Motor neuron (in vitro differentiated cells): ENCODE results near the gene MGAT5B. TPM values are rescaled to one million over a fixed set of nuclear protein-coding genes. Genes with fewer than 3 reads are reported as not detected.

Experiments used
- ATAC-seq, 8 experiments: fragments of 200-7000 bp; cut with Tn5 transposase; replicated peaks in 6 of 8; 2 replicates each; pipeline ENCODE4 v1.8.0; 2021; ENCODE audit warnings: mild to moderate bottlenecking in 8 of 8, moderate library complexity in 8 of 8
- H3K27ac ChIP-seq, 2 donors: fragments of 250-450 bp; sonication (Bioruptor Pico); 2 replicates each; pipeline ENCODE4 v1.9.0; 2021; ENCODE audit warnings: antibody characterized with exemption in 2 of 2, mild to moderate bottlenecking in 2 of 2, moderate library complexity in 1 of 2
- H3K4me1 ChIP-seq, 2 donors: fragments of 250-450 bp; sonication (Bioruptor Pico); replicated peaks in 1 of 2; 2 replicates each; pipeline ENCODE4 v1.6.1; 2021; ENCODE audit warnings: antibody characterized with exemption in 2 of 2, mild to moderate bottlenecking in 2 of 2, moderate library complexity in 1 of 2
- H3K4me3 ChIP-seq, 5 donors: fragments of 250-450 bp; sonication (Bioruptor Pico); 2 replicates each; pipeline ENCODE4 v1.9.0; 2021; ENCODE audit warnings: antibody characterized with exemption in 5 of 5, mild to moderate bottlenecking in 5 of 5, moderate library complexity in 4 of 5
- WGBS, 10 experiments: fragments of 450-650 bp; shearing (Covaris generic); methylation state at CpG; one replicate each; pipeline ENCODE4 v1.0.0; 2022; 5-methylcytosine and 5-hydroxymethylcytosine counted together
- in situ Hi-C, 9 experiments: fragments of 400-800 bp; cut with MboI; loops; one replicate each; pipeline ENCODE4 v1.15.0; 2021; ENCODE audit warnings: low sequenced_read_pairs in 9 of 9, low pct_unique_long_range_greater_than_20kb in 2 of 9; ENCODE audit not compliant: unreplicated experiment in 9 of 9
- total RNA-seq, 8 experiments: library from RNA; unstranded; fragments of 300-600 nt; gene quantifications; 2 replicates each; pipeline versions ENCODE4 v1.2.3 to v1.2.4, GENCODE V29; 2022

Gene MGAT5B
- total RNA-seq, 8 experiments from 2014 or later, result 1.3 to 19.6 (median 10.0) TPM

GRCh38 chr17:76884995-76885893 is 17.0 kb downstream of the MGAT5B start:
- peak in 6 of 8 experiments; percentile 45 to 91 (median 90) for ATAC-seq
- Histone ChIP-seq H3K4me3 (no peak overlapping the region), H3K4me1 (peaks cover 58 to 61% of the 10 kb centered on the region in 2 donors), H3K27ac (peak overlapping the region; percentile 90 to 92)
- WGBS, 10 experiments, result 0 to 100% (median 42%) methylated on average over 1 to 6 of the region's 16 CpGs; no CpG with 5 or more reads in 2 of the 10 experiments
- in situ Hi-C loops, result no loop called here

DNA sequence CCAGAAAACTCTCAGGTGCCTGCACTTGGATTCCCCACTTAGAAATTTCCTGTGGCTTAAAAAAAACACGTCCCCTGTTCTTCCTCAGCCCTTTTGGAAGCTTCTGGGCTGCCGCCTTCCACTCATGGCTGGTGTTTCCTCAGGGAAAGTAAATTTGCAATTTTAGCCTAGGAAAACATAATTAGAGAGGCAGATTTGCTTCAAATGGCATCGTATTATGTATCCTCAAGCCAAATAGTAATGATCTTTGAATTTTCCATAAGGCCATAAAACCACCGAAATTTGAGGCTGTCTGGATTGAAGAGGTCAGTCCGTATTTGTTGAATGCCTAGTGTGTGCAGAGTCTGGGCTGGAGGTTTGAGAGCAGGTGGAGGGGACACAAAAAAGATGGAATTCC is 17.7 kb downstream of the MGAT5B start:
- no peak overlapping the region for H3K4me3 ChIP-seq
- peak overlapping the region; percentile 50 to 73 for H3K27ac ChIP-seq
- in situ Hi-C loops, result no loop called here
- 0 to 100% (median 58%) methylated on average over 2 to 5 of the region's 5 CpGs; no CpG with 5 or more reads in 1 of the 10 experiments for WGBS, 10 experiments
- ATAC-seq, result peak in 1 of 8 experiments; percentile 70
- H3K4me1 ChIP-seq, result peaks cover 52 to 57% of the 10 kb centered on the region in 2 donors

DNA sequence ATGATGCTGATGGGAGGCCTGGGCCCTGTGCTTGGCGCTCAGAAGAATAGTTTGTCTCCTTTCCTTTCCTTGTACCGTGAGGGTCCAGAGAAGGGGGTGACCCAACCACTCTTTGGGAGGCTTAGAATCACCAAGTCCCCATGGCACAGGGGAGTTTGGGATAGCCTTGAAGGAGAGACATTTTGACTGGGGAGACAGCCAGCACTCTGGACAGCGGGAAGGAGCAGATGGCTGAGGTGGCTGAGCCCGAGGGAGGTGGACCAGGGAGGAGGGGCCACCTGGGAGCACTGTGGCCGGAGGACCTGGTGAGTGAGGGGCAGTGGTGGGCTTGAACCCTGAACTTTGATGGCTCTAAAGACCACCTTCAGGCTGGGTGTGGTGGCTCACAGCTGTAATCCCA is 18.2 kb downstream of the MGAT5B start:
- peaks cover 48 to 52% of the 10 kb centered on the region in 2 donors for H3K4me1 ChIP-seq
- H3K4me3 ChIP-seq, result no peak overlapping the region
- in situ Hi-C loops, result no loop called here
- peak in 1 of 8 experiments; percentile 21 for ATAC-seq
- WGBS, 10 experiments, result 10 to 100% (median 87%) methylated on average over 1 to 3 of the region's 5 CpGs; no CpG with 5 or more reads in 4 of the 10 experiments
- H3K27ac ChIP-seq, result peak overlapping the region; percentile 50 to 73

DNA sequence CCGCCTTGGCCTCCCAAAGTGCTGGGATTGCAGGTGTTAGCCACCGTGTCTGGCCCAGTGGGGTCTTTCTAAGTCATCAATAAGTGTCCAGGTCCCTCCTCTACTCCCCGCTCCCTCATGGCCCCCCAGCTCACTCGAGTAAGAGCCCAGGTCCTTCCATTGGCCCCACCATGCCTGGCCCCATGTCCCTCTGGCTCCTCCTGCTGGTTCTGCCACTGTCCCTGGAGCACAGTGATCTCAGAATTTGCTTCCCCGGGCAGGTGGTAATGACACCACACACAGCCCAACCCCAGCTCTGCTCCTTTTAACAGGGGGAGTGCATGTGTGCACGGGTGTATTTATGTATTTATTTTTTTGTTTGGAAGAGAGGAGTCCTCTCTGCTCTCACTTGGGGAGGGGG is 19.6 kb downstream of the MGAT5B start:
- Histone ChIP-seq H3K27ac (peak overlapping the region in 1 of 2 donors; percentile 15), H3K4me3 (no peak overlapping the region), H3K4me1 (peaks cover 49 to 51% of the 10 kb centered on the region in 2 donors)
- no peak for ATAC-seq
- 67 to 78% (median 69%) methylated on average over 1 to 3 of the region's 6 CpGs; no CpG with 5 or more reads in 6 of the 10 experiments for WGBS, 10 experiments
- in situ Hi-C loops, result no loop called here

GRCh38 chr17:76888661-76889060 is 20.5 kb downstream of the MGAT5B start:
- WGBS, 10 experiments, result 0 to 58% (median 39%) methylated on average over 1 to 2 of the region's 14 CpGs; no CpG with 5 or more reads in 6 of the 10 experiments
- H3K27ac ChIP-seq, result peak overlapping the region; percentile 60 to 69
- in situ Hi-C loops, result no loop called here
- H3K4me3 ChIP-seq, result no peak overlapping the region
- ATAC-seq, result peak in 3 of 8 experiments; percentile 30 to 42 (median 40)
- H3K4me1 ChIP-seq, result peaks cover 51 to 58% of the 10 kb centered on the region in 2 donors

- ATAC-seq, result no peak
- Histone ChIP-seq H3K4me1 (peaks cover 51 to 61% of the 10 kb centered on the region in 2 donors), H3K27ac (peak overlapping the region; percentile 60 to 69), H3K4me3 (no peak overlapping the region)
- in situ Hi-C loops, result no loop called here
- WGBS, 10 experiments, result 100% methylated on average over 2 to 3 of the region's 5 CpGs; no CpG with 5 or more reads in 8 of the 10 experiments
Observed at GRCh38 chr17:76889323-76889722, 21.1 kb downstream of the MGAT5B start.

DNA sequence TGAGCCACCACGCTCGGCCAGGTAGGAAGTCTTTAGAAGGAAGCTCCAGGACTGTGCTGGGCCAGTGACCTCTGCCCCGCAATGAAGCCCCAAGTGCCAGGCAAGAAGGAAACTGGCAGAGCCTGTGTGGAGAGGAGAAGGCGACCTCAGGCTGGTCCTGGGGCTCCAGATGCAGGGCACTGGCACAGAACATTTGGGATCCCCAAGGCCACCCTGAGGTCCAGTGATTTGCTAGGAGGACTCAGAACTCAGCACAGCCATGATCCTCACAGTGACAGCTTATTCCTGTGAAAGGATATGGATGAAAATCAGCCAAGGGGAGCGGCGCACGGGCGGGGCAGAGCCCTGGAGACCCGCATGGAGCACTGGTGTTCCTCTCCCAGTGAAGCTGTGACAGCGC is 24.1 kb downstream of the MGAT5B start:
- in situ Hi-C loops, result no loop called here
- no peak overlapping the region for H3K27ac ChIP-seq
- H3K4me1 ChIP-seq, result peaks cover 27 to 40% of the 10 kb centered on the region in 2 donors
- ATAC-seq, result no peak
- no peak overlapping the region for H3K4me3 ChIP-seq
- WGBS, 10 experiments, result 67 to 100% (median 91%) methylated on average over 1 to 4 of the region's 10 CpGs; no CpG with 5 or more reads in 6 of the 10 experiments

- Histone ChIP-seq H3K4me1 (peaks cover 15 to 28% of the 10 kb centered on the region in 2 donors), H3K4me3 (no peak overlapping the region), H3K27ac (no peak overlapping the region)
- 52 to 100% (median 82%) methylated on average over 1 to 7 of the region's 13 CpGs; no CpG with 5 or more reads in 3 of the 10 experiments for WGBS, 10 experiments
- in situ Hi-C loops, result no loop called here
- ATAC-seq, result peak in 1 of 8 experiments; percentile 30
Observed at GRCh38 chr17:76893623-76894334, 25.6 kb downstream of the MGAT5B start.

GRCh38 chr17:76894842-76895241 is 26.6 kb downstream of the MGAT5B start:
- no peak for ATAC-seq
- 67 to 100% (median 93%) methylated on average over 1 to 11 of the region's 11 CpGs; no CpG with 5 or more reads in 1 of the 10 experiments for WGBS, 10 experiments
- Histone ChIP-seq H3K27ac (no peak overlapping the region), H3K4me3 (no peak overlapping the region), H3K4me1 (peaks cover 4 to 18% of the 10 kb centered on the region in 2 donors)
- in situ Hi-C loops, result no loop called here

DNA sequence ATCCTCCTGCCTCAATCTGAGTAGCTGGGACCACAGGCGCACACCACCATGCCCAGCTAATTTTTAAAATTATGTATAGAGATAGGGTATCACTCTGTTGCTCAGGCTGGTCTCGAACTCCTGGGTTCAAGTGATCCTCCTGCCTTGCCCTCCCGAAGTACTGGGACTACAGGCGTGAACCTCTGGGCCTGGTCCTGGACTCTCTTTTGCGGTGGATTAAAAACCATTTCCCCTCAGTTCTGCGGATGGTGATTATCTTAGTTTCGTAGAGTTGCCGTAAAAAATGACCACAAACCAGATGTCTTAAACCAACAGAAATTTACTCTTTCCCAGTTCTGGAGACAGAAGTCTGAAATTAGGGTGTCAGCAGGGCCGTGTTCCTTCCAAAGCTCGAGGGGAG is 28.8 kb downstream of the MGAT5B start:
- Histone ChIP-seq H3K4me1 (peaks cover 6 to 13% of the 10 kb centered on the region in 2 donors), H3K4me3 (no peak overlapping the region), H3K27ac (peak overlapping the region in 1 of 2 donors; percentile 67)
- in situ Hi-C loops, result no loop called here
- ATAC-seq, result no peak
- WGBS, 10 experiments, result 34 to 100% (median 83%) methylated on average over 2 to 7 of the region's 10 CpGs; no CpG with 5 or more reads in 2 of the 10 experiments

DNA sequence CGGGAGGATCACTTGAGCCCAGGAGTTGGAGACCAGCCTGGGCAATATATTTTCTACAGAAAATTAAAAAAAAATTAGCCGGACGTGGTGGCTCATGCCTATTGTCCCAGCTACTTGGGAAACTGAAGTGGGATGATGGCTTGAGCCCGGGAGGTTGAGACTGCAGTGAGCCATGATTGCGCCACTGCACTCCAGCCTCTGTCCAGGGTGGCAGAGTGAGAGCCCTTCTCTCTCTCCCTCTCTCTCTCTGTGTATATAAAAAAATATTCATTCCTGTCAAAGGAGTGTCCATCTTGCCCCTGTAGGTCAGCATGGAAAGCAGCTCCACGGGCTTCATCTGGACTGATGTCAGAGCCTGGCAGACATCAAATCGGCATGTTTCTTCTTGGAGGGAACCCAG is 31.2 kb downstream of the MGAT5B start:
- no peak for ATAC-seq
- Histone ChIP-seq H3K27ac (no peak overlapping the region), H3K4me3 (no peak overlapping the region), H3K4me1 (peaks cover 0 to 6% of the 10 kb centered on the region in 2 donors)
- in situ Hi-C loops, result no loop called here
- 8 to 100% (median 97%) methylated on average over 1 to 5 of the region's 7 CpGs; no CpG with 5 or more reads in 5 of the 10 experiments for WGBS, 10 experiments

- H3K4me1 ChIP-seq, result peaks cover 0 to 6% of the 10 kb centered on the region in 2 donors
- no peak for ATAC-seq
- no peak overlapping the region for H3K27ac ChIP-seq
- in situ Hi-C loops, result no loop called here
- 76 to 100% (median 84%) methylated on average over 1 to 5 of the region's 8 CpGs; no CpG with 5 or more reads in 5 of the 10 experiments for WGBS, 10 experiments
- no peak overlapping the region for H3K4me3 ChIP-seq
Observed at GRCh38 chr17:76900723-76901122, 32.5 kb downstream of the MGAT5B start.
